H1 (cell line): Measurements from ENCODE around the gene SF3A2. TPM values are rescaled to one million over a fixed set of nuclear protein-coding genes. Genes with fewer than 3 reads are reported as not detected.

Experiments
- CHD7 ChIP-seq: fragments of 300-600 bp; sonication (generic); IDR thresholded peaks from 2 replicates; pipeline ENCODE4 v1.7.1; 2012; ENCODE audit warnings: low read length, moderate library complexity, mild to moderate bottlenecking, inconsistent platforms; ENCODE audit not compliant: insufficient replicate concordance
- polyA plus RNA-seq, 7 experiments: library from polyadenylated mRNA; depleted of rRNA in 3 of 7; stranded (reverse) in 5 of 7; unstranded in 2 of 7; fragments of >200 nt in 5 of 7; fragments of 200-250 nt in 2 of 7; gene quantifications; 1 replicate in 5 of 7; 2 replicates in 1 of 7; 4 replicates in 1 of 7; pipeline versions ENCODE4 v1.2.1 to v1.2.3, GENCODE V29; 2011 to 2013; ENCODE audit warnings: missing spikeins in 2 of 7, mixed read lengths in 2 of 7
- total RNA-seq: library from RNA; stranded (reverse); fragmentation: NEBNext Ultra II Directional; extraction: Animal tissue kit (Norgen Biotek cat#: 25700); gene quantifications from 2 replicates; pipeline ENCODE4 v1.2.1, GENCODE V29; 2021

SF3A2 gene
- total and polyA plus RNA-seq, 2 of the 8 experiments (the other 6 are each of a cell fraction or from before 2014, with no cell fraction given), result 15.3 to 146 TPM

- TF ChIP-seq CHD7, result no peak
Measured at GRCh38 chr19:2239173-2239572, 2.5 kb downstream of the SF3A2 start (continued).
